C4-2B (cell line): ENCODE measurements around the gene SCN8A.

Experiments used
- ZFX ChIP-seq: fragments of 450-650 bp; IDR thresholded peaks from 2 replicates; pipeline ENCODE4 v1.6.1; 2017
- TF ChIP-seq, protein P1 (sequence below): fragments of 450-650 bp; conservative IDR thresholded peaks from 2 replicates; pipeline ENCODE4 v1.5.1; 2017; ENCODE audit warnings: mild to moderate bottlenecking

GRCh38 chr12:51590347-51591015 is 552 bp upstream of the SCN8A start:
- TF ChIP-seq, protein P1, sequence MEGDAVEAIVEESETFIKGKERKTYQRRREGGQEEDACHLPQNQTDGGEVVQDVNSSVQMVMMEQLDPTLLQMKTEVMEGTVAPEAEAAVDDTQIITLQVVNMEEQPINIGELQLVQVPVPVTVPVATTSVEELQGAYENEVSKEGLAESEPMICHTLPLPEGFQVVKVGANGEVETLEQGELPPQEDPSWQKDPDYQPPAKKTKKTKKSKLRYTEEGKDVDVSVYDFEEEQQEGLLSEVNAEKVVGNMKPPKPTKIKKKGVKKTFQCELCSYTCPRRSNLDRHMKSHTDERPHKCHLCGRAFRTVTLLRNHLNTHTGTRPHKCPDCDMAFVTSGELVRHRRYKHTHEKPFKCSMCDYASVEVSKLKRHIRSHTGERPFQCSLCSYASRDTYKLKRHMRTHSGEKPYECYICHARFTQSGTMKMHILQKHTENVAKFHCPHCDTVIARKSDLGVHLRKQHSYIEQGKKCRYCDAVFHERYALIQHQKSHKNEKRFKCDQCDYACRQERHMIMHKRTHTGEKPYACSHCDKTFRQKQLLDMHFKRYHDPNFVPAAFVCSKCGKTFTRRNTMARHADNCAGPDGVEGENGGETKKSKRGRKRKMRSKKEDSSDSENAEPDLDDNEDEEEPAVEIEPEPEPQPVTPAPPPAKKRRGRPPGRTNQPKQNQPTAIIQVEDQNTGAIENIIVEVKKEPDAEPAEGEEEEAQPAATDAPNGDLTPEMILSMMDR: peak; percentile 89
- no peak for TF ChIP-seq ZFX
